Uterus (tissue), 4 donors: ENCODE data around the gene STIP1. TPM values are rescaled to one million over a fixed set of nuclear protein-coding genes. Genes with fewer than 3 reads are reported as not detected.

Experiments
- DNase-seq, 2 donors: peaks; one replicate each; pipeline ENCODE4 v3.0.0-alpha.2; 2019 to 2020
- H3K27ac ChIP-seq, 2 donors: fragments of 200-600 bp; sonication (generic); 1 replicate in 1 of 2; 2 replicates in 1 of 2; pipeline ENCODE4 v1.5.1; 2016 to 2018
- H3K27me3 ChIP-seq, 2 donors: fragments of 200-600 bp; sonication (generic); one replicate each; pipeline ENCODE4 v1.5.1; 2018 to 2019; ENCODE audit warnings: control low read depth in 1 of 2
- H3K36me3 ChIP-seq, 2 donors: fragments of 200-600 bp; sonication (generic); one replicate each; pipeline ENCODE4 v1.5.1; 2019; ENCODE audit warnings: control low read depth in 1 of 2
- H3K4me1 ChIP-seq, 2 donors: fragments of 200-600 bp; sonication (generic); one replicate each; pipeline ENCODE4 v1.5.1; 2018 to 2019; ENCODE audit warnings: control low read depth in 1 of 2
- H3K4me3 ChIP-seq, 2 donors: fragments of 200-600 bp; sonication (generic); 1 replicate in 1 of 2; 2 replicates in 1 of 2; pipeline ENCODE4 v1.5.1; 2018 to 2019; ENCODE audit warnings: mild to moderate bottlenecking in 1 of 2
- H3K9me3 ChIP-seq, 2 donors: fragments of 200-600 bp; sonication (generic); one replicate each; pipeline ENCODE4 v1.5.1; 2019; ENCODE audit warnings: control low read depth in 1 of 2
- CTCF ChIP-seq, 4 experiments: fragments of 200-600 bp in 2 of 4; fragments of 450-650 bp in 2 of 4; sonication (generic) in 2 of 4; IDR thresholded peaks; one replicate each; pipeline ENCODE4 v1.5.1; 2016 to 2019; ENCODE audit warnings: antibody characterized with exemption in 4 of 4, mild to moderate bottlenecking in 2 of 4, moderate library complexity in 1 of 4
- POLR2A ChIP-seq, 2 donors: fragments of 450-650 bp; IDR thresholded peaks; one replicate each; pipeline ENCODE4 v1.6.1; 2016; ENCODE audit warnings: antibody characterized with exemption in 2 of 2, mild to moderate bottlenecking in 1 of 2, moderate library complexity in 1 of 2
- intact Hi-C: fragments of 100-400 bp; cut with DNase I; formaldehyde crosslinking; loops from one replicate; pipeline ENCODE4 v1.15.1; 2023; ENCODE audit warnings: low total_unique reads
- total RNA-seq, 4 donors: library from RNA; depleted of rRNA in 3 of 4; stranded (reverse); fragments of >200 nt in 3 of 4; gene quantifications; one replicate each; pipeline versions ENCODE4 v1.1.0 to v1.2.4, GENCODE V29; 2014 to 2023
- donor health status: DM: yes; HTN: yes; CAD: no.

The STIP1 gene
- total RNA-seq, 4 donors from 2014 or later: 20.9 to 101 (median 83.8) TPM

GRCh38 chr11:64238999-64239398, 53.0 kb downstream of the STIP1 start:
- DNase-seq: no peak
- H3K36me3 ChIP-seq: no peaks in the 10 kb centered on the region
- H3K27me3 ChIP-seq: no peaks in the 10 kb centered on the region
- no peak overlapping the region for H3K4me3 ChIP-seq
- H3K27ac ChIP-seq: no peak overlapping the region
- H3K9me3 ChIP-seq: no peaks in the 10 kb centered on the region
- TF ChIP-seq POLR2A (IDR thresholded peaks at IDR 0.05) (no peak), CTCF (IDR thresholded peaks at IDR 0.05) (no peak)
- peaks cover 0 to 10% of the 10 kb centered on the region in 2 donors for H3K4me1 ChIP-seq
- intact Hi-C loops: no loop called here

- no peaks in the 10 kb centered on the region for H3K36me3 ChIP-seq
- peak overlapping the region; percentile 95 to 99 for H3K27ac ChIP-seq
- peaks cover 0 to 10% of the 10 kb centered on the region in 2 donors for H3K4me1 ChIP-seq
- peak overlapping the region; percentile 61 to 87 for H3K4me3 ChIP-seq
- no peak for TF ChIP-seq CTCF (IDR thresholded peaks at IDR 0.05)
- no peak for TF ChIP-seq POLR2A (IDR thresholded peaks at IDR 0.05)
- H3K9me3 ChIP-seq: no peaks in the 10 kb centered on the region
- intact Hi-C loops: no loop called here
- H3K27me3 ChIP-seq: no peaks in the 10 kb centered on the region
- DNase-seq: no peak
Observed at GRCh38 chr11:64239662-64240434, 53.9 kb downstream of the STIP1 start.

- Histone ChIP-seq H3K27ac (peak within 1 kb of the TSS; percentile 95 to 99), H3K4me1 (peaks cover 0 to 10% of the 10 kb centered on the region in 2 donors), H3K27me3 (no peaks in the 10 kb centered on the region), H3K36me3 (no peaks in the 10 kb centered on the region), H3K9me3 (no peaks in the 10 kb centered on the region), H3K4me3 (peak within 1 kb of the TSS; percentile 61 to 87)
- TF ChIP-seq CTCF (IDR thresholded peaks at IDR 0.05): peak in 2 of 4 experiments; percentile 18 to 19
- TF ChIP-seq POLR2A (IDR thresholded peaks at IDR 0.05): peak; percentile 84 to 86
- intact Hi-C loops: no loop called here
- peak; percentile 95 to 99 for DNase-seq
Observed at GRCh38 chr11:64240435-64241240, 54.7 kb downstream of the STIP1 start, which contains the start of gene FKBP2. Gene FKBP2 (plus strand): TSS chr11:64241095. CDS start chr11:64242388, 1,293 bp downstream.

GRCh38 chr11:64241241-64241490, 55.2 kb downstream of the STIP1 start:
- peak in 1 of 2 donors; percentile 100 for DNase-seq
- Histone ChIP-seq H3K27me3 (no peaks in the 10 kb centered on the region), H3K4me3 (peak overlapping the region; percentile 61 to 87), H3K27ac (peak overlapping the region; percentile 95 to 99), H3K4me1 (peaks cover 0 to 10% of the 10 kb centered on the region in 2 donors), H3K9me3 (no peaks in the 10 kb centered on the region), H3K36me3 (no peaks in the 10 kb centered on the region)
- intact Hi-C loops: no loop called here
- TF ChIP-seq POLR2A (IDR thresholded peaks at IDR 0.05): no peak
- TF ChIP-seq CTCF (IDR thresholded peaks at IDR 0.05): no peak
